SK-N-SH (cell line): ENCODE results near the gene AXIN1. TPM values are rescaled to one million over a fixed set of nuclear protein-coding genes. Genes with fewer than 3 reads are reported as not detected.

ENCODE experiments used
- CTCF ChIA-PET: fragments of 300-600, 350-600 bp; formaldehyde crosslinking; extraction: SDS; loops from one replicate; lab custom pipeline; 2021; lab: Yijun Ruan, JAX
- POLR2A ChIA-PET: fragments of 350-600 bp; sonication (Branson Sonifier 250); formaldehyde crosslinking; extraction: SDS; loops from one replicate; lab custom pipeline; 2020; ENCODE audit warnings: antibody characterized with exemption, inconsistent platforms; lab: Yijun Ruan, JAX
- DNase-seq: peaks from one replicate; pipeline ENCODE4 v3.0.0; 2012
- H2AFZ ChIP-seq: fragments of 200-600 bp; sonication (generic); 2 replicates; pipeline ENCODE4 v1.8.1; 2016; ENCODE audit warnings: antibody characterized with exemption, mild to moderate bottlenecking, low read depth
- H3F3A ChIP-seq: fragments of 200-600 bp; sonication (generic); replicated peaks from 2 replicates; pipeline ENCODE3; 2016; ENCODE audit warnings: antibody characterized with exemption, mild to moderate bottlenecking; ENCODE audit not compliant: insufficient read depth
- H3K27ac ChIP-seq, 2 experiments: fragments of 200-500 bp in 1 of 2; fragments of 200-600 bp in 1 of 2; sonication (Bioruptor generic) in 1 of 2; sonication (generic), shearing (Covaris generic) in 1 of 2; 2 replicates each; pipeline versions ENCODE4 v1.5.1 to v1.6.1; 2014 to 2016; ENCODE audit warnings: low read depth in 2 of 2, inconsistent platforms in 1 of 2, low read length in 1 of 2, mild to moderate bottlenecking in 1 of 2, mixed read lengths in 1 of 2
- H3K27me3 ChIP-seq: fragments of 200-600 bp; sonication (generic), shearing (Covaris generic); 2 replicates; pipeline ENCODE4 v1.6.1; 2016; ENCODE audit warnings: mixed run types; ENCODE audit not compliant: insufficient read depth
- H3K36me3 ChIP-seq, 2 experiments: fragments of 200-500 bp in 1 of 2; fragments of 200-600 bp in 1 of 2; sonication (Bioruptor generic) in 1 of 2; sonication (generic) in 1 of 2; replicated peaks in 1 of 2; 2 replicates each; pipeline versions ENCODE3 to v1.5.1; 2014 to 2016; ENCODE audit warnings: low read length in 1 of 2, mild to moderate bottlenecking in 1 of 2; ENCODE audit not compliant: insufficient read depth in 2 of 2, control insufficient read depth in 1 of 2
- H3K4me1 ChIP-seq, 2 experiments: fragments of 200-500 bp in 1 of 2; fragments of 200-600 bp in 1 of 2; sonication (Bioruptor generic) in 1 of 2; sonication (generic), shearing (Covaris generic) in 1 of 2; 2 replicates each; pipeline versions ENCODE4 v1.5.1 to v1.6.1; 2014 to 2016; ENCODE audit warnings: low read depth in 1 of 2, low read length in 1 of 2, mixed run types in 1 of 2; ENCODE audit not compliant: insufficient read depth in 2 of 2, control insufficient read depth in 1 of 2
- H3K4me2 ChIP-seq: fragments of 200-600 bp; sonication (generic), shearing (Covaris generic); 2 replicates; pipeline ENCODE4 v1.6.1; 2017; ENCODE audit warnings: mixed run types
- H3K4me3 ChIP-seq, 2 experiments: fragments of 200-500 bp in 1 of 2; fragments of 200-600 bp in 1 of 2; sonication (Bioruptor generic) in 1 of 2; sonication (generic), shearing (Covaris generic) in 1 of 2; 2 replicates each; pipeline versions ENCODE4 v1.5.1 to v1.8.1; 2014 to 2016; ENCODE audit warnings: low read depth in 2 of 2, inconsistent platforms in 1 of 2, low read length in 1 of 2, mild to moderate bottlenecking in 1 of 2, mixed read lengths in 1 of 2, moderate library complexity in 1 of 2
- H3K79me2 ChIP-seq: fragments of 200-600 bp; sonication (generic); 2 replicates; pipeline ENCODE4 v1.8.1; 2017; ENCODE audit warnings: mild to moderate bottlenecking; ENCODE audit not compliant: insufficient read depth
- H3K9ac ChIP-seq: fragments of 200-600 bp; sonication (generic); 2 replicates; pipeline ENCODE4 v1.6.1; 2017; ENCODE audit warnings: mixed run types
- H3K9me2 ChIP-seq: fragments of 200-600 bp; sonication (generic); 2 replicates; pipeline ENCODE4 v1.6.1; 2017; ENCODE audit warnings: mixed run types
- H3K9me3 ChIP-seq: fragments of 200-600 bp; sonication (generic); 2 replicates; pipeline ENCODE4 v1.6.1; 2017; ENCODE audit warnings: mixed run types, mild to moderate bottlenecking, moderate library complexity
- H4K20me1 ChIP-seq: fragments of 200-600 bp; sonication (generic); 2 replicates; pipeline ENCODE4 v1.6.1; 2017; ENCODE audit warnings: mild to moderate bottlenecking, mixed run types; ENCODE audit not compliant: insufficient read depth
- CTCF ChIP-seq: fragments of 200-600 bp; sonication (generic); IDR thresholded peaks from 2 replicates; pipeline ENCODE4 v1.6.1; 2017; ENCODE audit warnings: antibody characterized with exemption, mild to moderate bottlenecking, moderate library complexity
- ELF1 ChIP-seq: IDR thresholded peaks from 2 replicates; pipeline ENCODE4 v1.4.0; 2012
- EP300 ChIP-seq, 2 experiments: IDR thresholded peaks; 2 replicates each; pipeline versions ENCODE4 v1.4.0 to v1.6.1; 2012; ENCODE audit warnings: borderline replicate concordance in 1 of 2, low read depth in 1 of 2, low read length in 1 of 2
- FOXM1 ChIP-seq: IDR thresholded peaks from 2 replicates; pipeline ENCODE4 v1.4.0; 2012; ENCODE audit warnings: low read depth, mild to moderate bottlenecking
- GABPA ChIP-seq: IDR thresholded peaks from 2 replicates; pipeline ENCODE4 v1.4.0; 2012; ENCODE audit warnings: low read depth, mild to moderate bottlenecking
- IRF3 ChIP-seq: fragments of 150-350 bp; IDR thresholded peaks from 2 replicates; pipeline ENCODE4 v1.6.1; 2016; ENCODE audit warnings: mild to moderate bottlenecking, low read depth, low read length
- MAX ChIP-seq: IDR thresholded peaks from 2 replicates; pipeline ENCODE4 v1.4.0; 2012; ENCODE audit warnings: low read depth
- NRF1 ChIP-seq: IDR thresholded peaks from 2 replicates; pipeline ENCODE4 v1.6.1; 2012; ENCODE audit warnings: low read depth, mild to moderate bottlenecking, low read length
- RAD21 ChIP-seq: IDR thresholded peaks from 2 replicates; pipeline ENCODE4 v1.6.1; 2012; ENCODE audit warnings: mild to moderate bottlenecking, low read length
- SIN3A ChIP-seq: IDR thresholded peaks from 2 replicates; pipeline ENCODE4 v1.6.1; 2012; ENCODE audit warnings: low read depth, mild to moderate bottlenecking, low read length, moderate library complexity, borderline replicate concordance
- TAF1 ChIP-seq: IDR thresholded peaks from 2 replicates; pipeline ENCODE4 v1.6.1; 2012; ENCODE audit warnings: low read depth, mild to moderate bottlenecking, low read length, moderate library complexity, borderline replicate concordance
- TCF12 ChIP-seq: IDR thresholded peaks from 2 replicates; pipeline ENCODE4 v1.4.0; 2012
- TEAD4 ChIP-seq: IDR thresholded peaks from 2 replicates; pipeline ENCODE4 v1.4.0; 2012; ENCODE audit warnings: mild to moderate bottlenecking, borderline replicate concordance; ENCODE audit not compliant: insufficient read depth
- USF1 ChIP-seq: IDR thresholded peaks from 2 replicates; pipeline ENCODE4 v1.4.0; 2012; ENCODE audit warnings: low read depth, borderline replicate concordance
- YY1 ChIP-seq: IDR thresholded peaks from 2 replicates; pipeline ENCODE4 v1.4.0; 2012; ENCODE audit warnings: low read depth, mild to moderate bottlenecking
- WGBS: methylation state at CpG from one replicate; pipeline ENCODE4 v1.1.6; 2017; ENCODE audit warnings: low lambda C conversion rate; 5-methylcytosine and 5-hydroxymethylcytosine counted together
- polyA plus RNA-seq, 3 experiments: library from polyadenylated mRNA; depleted of rRNA; stranded (reverse); fragments of >200 nt; gene quantifications; 2 replicates each; pipeline ENCODE4 v1.2.3, GENCODE V29; 2012

Gene AXIN1
- polyA plus RNA-seq, 1 of the 3 experiments (the other 2 are of a cell fraction) = 19.9 TPM

GRCh38 chr16:371515-372301, 19.2 kb upstream of the AXIN1 start:
- CTCF ChIA-PET = interaction anchor here (1.1 to 1.9 kb wide), 3 partner anchors 9 to 265 kb away, joined by 4 to 16 read pairs (median 9); no protein-coding TSS in a partner anchor
- H3K4me1 ChIP-seq = peaks cover 8 to 20% of the 10 kb centered on the region in 2 experiments; a peak in 2 of 4 replicates
- H3K9me2 ChIP-seq = no peaks in the 10 kb centered on the region
- no peak overlapping the region for H3K27ac ChIP-seq
- H3K9me3 ChIP-seq = no peaks in the 10 kb centered on the region
- POLR2A ChIA-PET = interaction anchor here (1.6 kb wide), 1 partner anchor 10 kb away, joined by 4 read pairs; the partner anchor contains the start of gene PGAP6
- no peaks in the 10 kb centered on the region for H4K20me1 ChIP-seq
- no peak overlapping the region for H3K4me2 ChIP-seq
- no peak for DNase-seq
- TF ChIP-seq ELF1 = no peak
- no peak for TF ChIP-seq NRF1
- TF ChIP-seq YY1 = no peak
- TF ChIP-seq TCF12 = no peak
- TF ChIP-seq USF1 = no peak
- no peak for TF ChIP-seq MAX
- no peak for TF ChIP-seq SIN3A
- no peak for TF ChIP-seq TAF1
- no peak for TF ChIP-seq CTCF
- no peak for TF ChIP-seq GABPA
- TF ChIP-seq TEAD4 = no peak
- no peak for TF ChIP-seq FOXM1
- no peak for TF ChIP-seq IRF3
- TF ChIP-seq RAD21 = no peak
- TF ChIP-seq EP300 (IDR thresholded peaks at IDR 0.05; ENCODE audit: borderline replicate concordance in 1 of 2, low read depth in 1 of 2, low read length in 1 of 2) = no peak
- no peak overlapping the region for H2AFZ ChIP-seq
- H3K36me3 ChIP-seq = peaks cover 2 to 66% of the 10 kb centered on the region in 2 experiments
- no peak overlapping the region for H3K9ac ChIP-seq
- no peaks in the 10 kb centered on the region; the same call in 1 of the 2 replicates for H3K79me2 ChIP-seq
- H3K27me3 ChIP-seq = no peaks in the 10 kb centered on the region
- peaks cover 8% of the 10 kb centered on the region for H3F3A ChIP-seq
- WGBS = 98% methylated on average over 18 of the region's 31 CpGs
- H3K4me3 ChIP-seq = no peak overlapping the region
